Testis (tissue), 2 donors: ENCODE data around the gene CORO7.

Experiments
- CTCF ChIP-seq, 3 experiments: fragments of 450-650 bp in 2 of 3; fragments of 200-600 bp in 1 of 3; sonication (generic) in 1 of 3; IDR thresholded peaks; one replicate each; pipeline ENCODE4 v1.5.1; 2016 to 2019; ENCODE audit warnings: antibody characterized with exemption in 3 of 3, mild to moderate bottlenecking in 2 of 3, moderate library complexity in 1 of 3
- POLR2A ChIP-seq: fragments of 450-650 bp; IDR thresholded peaks from one replicate; pipeline ENCODE4 v1.6.1; 2017; ENCODE audit warnings: antibody characterized with exemption, mild to moderate bottlenecking, moderate library complexity

- TF ChIP-seq CTCF (IDR thresholded peaks at IDR 0.05): no peak
- no peak for TF ChIP-seq POLR2A
These were observed 3.5 kb downstream of the CORO7 start for GRCh38 chr16:4412854-4413253.
